H9 (cell line): ENCODE results near the gene CENPB. TPM values are rescaled to one million over a fixed set of nuclear protein-coding genes. Genes with fewer than 3 reads are reported as not detected.

Experiments used
- DNase-seq: peaks from one replicate; pipeline ENCODE4 v3.0.0-alpha.2; 2017
- H2AFZ ChIP-seq: one replicate; pipeline ENCODE4 v1.6.1; 2013; ENCODE audit warnings: mild to moderate bottlenecking, low read length, control low read depth, moderate library complexity
- H2AK5ac ChIP-seq: 2 replicates; pipeline ENCODE4 v1.6.1; 2013; ENCODE audit warnings: low read length, control low read depth, mixed read lengths; ENCODE audit not compliant: insufficient read length
- H2BK120ac ChIP-seq: one replicate; pipeline ENCODE4 v1.6.1; 2013; ENCODE audit warnings: low read depth, mild to moderate bottlenecking, low read length, control low read depth, inconsistent platforms; ENCODE audit not compliant: poor library complexity, severe bottlenecking
- H2BK12ac ChIP-seq: 2 replicates; pipeline ENCODE4 v1.6.1; 2013; ENCODE audit warnings: low read length, control low read depth, mixed read lengths, low read depth; ENCODE audit not compliant: insufficient read length
- H2BK15ac ChIP-seq: 2 replicates; pipeline ENCODE4 v1.6.1; 2013; ENCODE audit warnings: low read depth, low read length, control low read depth
- H2BK20ac ChIP-seq: one replicate; pipeline ENCODE4 v1.6.1; 2013; ENCODE audit warnings: low read depth, mild to moderate bottlenecking, low read length, control low read depth, inconsistent platforms; ENCODE audit not compliant: poor library complexity, severe bottlenecking
- H2BK5ac ChIP-seq: 2 replicates; pipeline ENCODE4 v1.6.1; 2013; ENCODE audit warnings: low read length, control low read depth, mixed read lengths; ENCODE audit not compliant: insufficient read length
- H3K14ac ChIP-seq: 2 replicates; pipeline ENCODE4 v1.6.1; 2013; ENCODE audit warnings: low read length, control low read depth; ENCODE audit not compliant: insufficient read depth
- H3K18ac ChIP-seq: 2 replicates; pipeline ENCODE4 v1.6.1; 2013; ENCODE audit warnings: low read depth, mild to moderate bottlenecking, mixed read lengths, low read length, control low read depth; ENCODE audit not compliant: insufficient read length
- H3K23ac ChIP-seq: 2 replicates; pipeline ENCODE4 v1.6.1; 2013; ENCODE audit warnings: low read length, control low read depth, mixed read lengths, low read depth; ENCODE audit not compliant: insufficient read length
- H3K23me2 ChIP-seq: 2 replicates; pipeline ENCODE4 v1.6.1; 2013; ENCODE audit warnings: low read depth, mild to moderate bottlenecking, mixed read lengths, low read length, control low read depth; ENCODE audit not compliant: insufficient read length, poor library complexity, severe bottlenecking
- H3K27ac ChIP-seq: 2 replicates; pipeline ENCODE4 v1.5.1; 2013; ENCODE audit warnings: low read length, control low read depth, mixed read lengths, low read depth; ENCODE audit not compliant: insufficient read length
- H3K27me3 ChIP-seq: 2 replicates; pipeline ENCODE4 v1.6.1; 2013; ENCODE audit warnings: low read length, control low read depth, inconsistent platforms; ENCODE audit not compliant: insufficient read depth
- H3K4ac ChIP-seq: 2 replicates; pipeline ENCODE4 v1.6.1; 2013; ENCODE audit warnings: low read depth, mild to moderate bottlenecking, control low read depth, inconsistent platforms, low read length, moderate library complexity
- H3K4me1 ChIP-seq: 2 replicates; pipeline ENCODE4 v1.6.1; 2013; ENCODE audit warnings: low read length, control low read depth, inconsistent platforms; ENCODE audit not compliant: insufficient read depth
- H3K4me2 ChIP-seq: 2 replicates; pipeline ENCODE4 v1.6.1; 2013; ENCODE audit warnings: low read length, control low read depth, mixed read lengths; ENCODE audit not compliant: insufficient read length, insufficient read depth
- H3K56ac ChIP-seq: 2 replicates; pipeline ENCODE4 v1.6.1; 2013; ENCODE audit warnings: low read depth, mild to moderate bottlenecking, mixed read lengths, low read length, control low read depth; ENCODE audit not compliant: insufficient read length
- H3K79me1 ChIP-seq: 2 replicates; pipeline ENCODE4 v1.6.1; 2013; ENCODE audit warnings: low read depth, mild to moderate bottlenecking, moderate library complexity, low read length, control low read depth, inconsistent platforms; ENCODE audit not compliant: insufficient read depth, poor library complexity, severe bottlenecking
- H3K79me2 ChIP-seq: 2 replicates; pipeline ENCODE4 v1.6.1; 2013; ENCODE audit warnings: low read length, control low read depth, inconsistent platforms; ENCODE audit not compliant: insufficient read depth
- H3K9ac ChIP-seq: 2 replicates; pipeline ENCODE4 v1.6.1; 2013; ENCODE audit warnings: low read length, control low read depth, mixed read lengths; ENCODE audit not compliant: insufficient read length; ENCODE audit errors: extremely low read depth
- H3K9me3 ChIP-seq: one replicate; pipeline ENCODE4 v1.6.1; 2013; ENCODE audit warnings: low read depth, low read length, inconsistent platforms; ENCODE audit not compliant: control insufficient read depth
- H3T11ph ChIP-seq: one replicate; pipeline ENCODE4 v1.6.1; 2013; ENCODE audit warnings: mild to moderate bottlenecking, low read length, control low read depth, inconsistent platforms
- H4K20me1 ChIP-seq: one replicate; pipeline ENCODE4 v1.6.1; 2013; ENCODE audit not compliant: control insufficient read depth, insufficient read length, insufficient read depth
- H4K5ac ChIP-seq: 2 replicates; pipeline ENCODE4 v1.6.1; 2013; ENCODE audit warnings: low read depth, mild to moderate bottlenecking, mixed read lengths, low read length, control low read depth; ENCODE audit not compliant: insufficient read length
- H4K8ac ChIP-seq: replicated peaks from 2 replicates; pipeline ENCODE4 v1.6.1; 2013; ENCODE audit warnings: low read length, control low read depth, mixed read lengths, low read depth; ENCODE audit not compliant: insufficient read length
- H4K91ac ChIP-seq: 2 replicates; pipeline ENCODE4 v1.6.1; 2013; ENCODE audit warnings: low read depth, mild to moderate bottlenecking, moderate library complexity, mixed read lengths, low read length, control low read depth; ENCODE audit not compliant: insufficient read length
- H3K27ac Mint-ChIP-seq, 3 experiments: 2 replicates in 2 of 3; 3 replicates in 1 of 3; pipeline ENCODE4 v1.8.0; 2020 to 2021; ENCODE audit warnings: mixed read lengths in 3 of 3, mild to moderate bottlenecking in 1 of 3, moderate library complexity in 1 of 3
- H3K27me3 Mint-ChIP-seq: 2 replicates; pipeline ENCODE4 v1.8.0; 2021; ENCODE audit warnings: low read depth, mild to moderate bottlenecking, moderate library complexity, mixed read lengths
- H3K36me3 Mint-ChIP-seq, 3 experiments: 2 replicates in 2 of 3; 3 replicates in 1 of 3; pipeline ENCODE4 v1.8.0; 2020 to 2021; ENCODE audit warnings: low read depth in 3 of 3, mixed read lengths in 3 of 3; ENCODE audit not compliant: insufficient read depth in 1 of 3
- H3K4me1 Mint-ChIP-seq, 2 experiments: 2 replicates each; pipeline ENCODE4 v1.8.0; 2020; ENCODE audit warnings: mixed read lengths in 2 of 2
- H3K4me3 Mint-ChIP-seq, 2 experiments: 2 replicates in 1 of 2; 3 replicates in 1 of 2; pipeline ENCODE4 v1.8.0; 2020 to 2021; ENCODE audit warnings: mild to moderate bottlenecking in 2 of 2, mixed read lengths in 2 of 2, moderate library complexity in 1 of 2
- H3K9me3 Mint-ChIP-seq, 2 experiments: 2 replicates in 1 of 2; 3 replicates in 1 of 2; pipeline ENCODE4 v1.8.0; 2020; ENCODE audit warnings: mild to moderate bottlenecking in 2 of 2, mixed read lengths in 2 of 2, moderate library complexity in 1 of 2
- CTCF ChIP-seq: fragments of 200-600 bp; sonication (generic); conservative IDR thresholded peaks from 3 replicates; pipeline ENCODE4 v1.8.0; 2021; ENCODE audit warnings: antibody characterized with exemption, mild to moderate bottlenecking
- WGBS: extraction: QIAGEN DNeasy Blood & Tissue Kit; methylation state at CpG from one replicate; pipeline ENCODE4 v1.1.7; 2013; ENCODE audit warnings: missing lambda C conversion rate, low lambda C conversion rate, mixed read lengths; ENCODE audit not compliant: insufficient read length; ENCODE audit errors: extremely low coverage; 5-methylcytosine and 5-hydroxymethylcytosine counted together
- total RNA-seq: library from RNA; stranded (reverse); gene quantifications from 2 replicates; pipeline ENCODE4 v1.2.1, GENCODE V29; 2021

Gene CENPB
- total RNA-seq, 1 experiment from 2014 or later: 63.1 TPM

DNA sequence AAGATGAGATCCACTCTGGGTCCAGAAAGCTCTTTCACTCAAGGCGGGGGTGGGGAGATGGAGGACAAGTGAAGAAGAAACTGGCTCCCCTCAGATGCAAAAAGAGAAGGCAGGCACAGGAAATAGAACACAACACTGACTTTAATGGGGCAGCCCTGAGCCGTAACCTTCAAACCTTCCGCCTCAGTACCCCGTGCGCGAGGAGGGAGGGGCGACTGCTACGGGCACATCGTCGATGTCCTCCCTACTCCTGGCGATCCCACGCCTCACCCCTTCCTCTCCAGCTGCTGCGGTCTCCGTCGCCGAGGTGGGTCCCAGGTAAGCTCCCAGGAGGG, 9.2 kb downstream of the CENPB start:
- no peaks in the 10 kb centered on the region for H3K9me3 ChIP-seq
- DNase-seq: no peak
- peak overlapping the region; percentile 82; the same call in 1 of the 2 replicates for H3K14ac ChIP-seq
- no peak overlapping the region for H2BK5ac ChIP-seq
- H2BK20ac ChIP-seq: no peak overlapping the region
- no peaks in the 10 kb centered on the region for H4K20me1 ChIP-seq
- no peak overlapping the region for H4K8ac ChIP-seq
- no peak overlapping the region for H4K5ac ChIP-seq
- peak overlapping the region; percentile 72 to 82 for H3K4me3 Mint-ChIP-seq
- H3K18ac ChIP-seq: no peak overlapping the region
- peak overlapping the region; percentile 70 for H3K4me2 ChIP-seq
- H2BK12ac ChIP-seq: no peak overlapping the region
- H3K56ac ChIP-seq: no peak overlapping the region
- no peak overlapping the region for H4K91ac ChIP-seq
- H3K9me3 Mint-ChIP-seq: no peaks in the 10 kb centered on the region
- H3K27me3 ChIP-seq: peaks cover 2% of the 10 kb centered on the region; the same call in 1 of the 2 replicates
- H3K79me1 ChIP-seq: no peaks in the 10 kb centered on the region
- H3K9ac ChIP-seq: no peak overlapping the region
- TF ChIP-seq CTCF: no peak
- H2BK15ac ChIP-seq: no peak overlapping the region
- H2BK120ac ChIP-seq: no peak overlapping the region
- H2AK5ac ChIP-seq: no peak overlapping the region
- WGBS: no CpG with 5 or more reads among the region's 16 CpGs
- H3K23me2 ChIP-seq: peaks cover 14% of the 10 kb centered on the region
- peaks cover 59% of the 10 kb centered on the region for H3K27me3 Mint-ChIP-seq
- H3K27ac Mint-ChIP-seq: peak overlapping the region in 1 of 3 experiments; percentile 86; a peak in 1 of 7 replicates
- no peak overlapping the region for H3K23ac ChIP-seq
- no peaks in the 10 kb centered on the region for H3K79me2 ChIP-seq
- H3K27ac ChIP-seq: no peak overlapping the region
- no peak overlapping the region for H3T11ph ChIP-seq
- H3K4me1 Mint-ChIP-seq: peaks cover 15 to 26% of the 10 kb centered on the region in 2 experiments
- no peak overlapping the region for H2AFZ ChIP-seq
- H3K4me1 ChIP-seq: no peaks in the 10 kb centered on the region; the same call in 1 of the 2 replicates
- no peaks in the 10 kb centered on the region; a peak in 1 of 7 replicates for H3K36me3 Mint-ChIP-seq
- no peak overlapping the region for H3K4ac ChIP-seq
